HG02970 (cell line): Measurements from ENCODE around the gene COA1.
A peak's percentile ranks its signal among the peaks of the same experiment; 100 is the strongest.

ENCODE experiments used
- ATAC-seq: cut with Tn5 transposase; IDR thresholded peaks from one replicate; pipeline ENCODE4 v1.9.1; 2021; ENCODE audit warnings: mild to moderate bottlenecking, moderate library complexity, moderate number of reproducible peaks; ENCODE audit not compliant: unreplicated experiment, low FRiP score

Gene COA1

GRCh38 chr7:43658718-43659548 lies 70.4 kb downstream of the COA1 start:
- no peak for ATAC-seq

- ATAC-seq = no peak
Measured at GRCh38 chr7:43656997-43657396, 72.3 kb downstream of the COA1 start.

- no peak for ATAC-seq
Measured at GRCh38 chr7:43655584-43655983, 73.7 kb downstream of the COA1 start.

- ATAC-seq = no peak
Measured at GRCh38 chr7:43653891-43654504, 75.3 kb downstream of the COA1 start.

DNA sequence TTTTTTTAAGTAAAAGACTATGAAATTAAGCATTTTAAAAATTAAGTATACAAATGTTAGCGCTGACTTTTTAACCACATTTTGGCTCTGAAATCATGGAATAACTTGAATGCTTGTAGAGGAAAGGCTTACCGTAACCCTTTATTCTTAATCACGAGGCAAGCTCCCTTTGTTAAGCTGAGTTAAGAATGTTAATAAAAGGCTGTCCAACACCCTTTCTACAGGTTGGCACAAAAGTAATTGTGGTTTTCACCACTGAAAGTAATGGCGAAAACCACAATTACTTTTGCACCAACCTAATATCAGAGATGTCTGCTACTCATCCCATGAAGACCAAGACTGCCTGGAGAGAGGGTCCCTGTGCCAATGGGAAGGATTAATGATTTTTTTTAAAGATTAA lies 75.9 kb downstream of the COA1 start:
- ATAC-seq = no peak

GRCh38 chr7:43652364-43652763 lies 77.0 kb downstream of the COA1 start:
- no peak for ATAC-seq

DNA sequence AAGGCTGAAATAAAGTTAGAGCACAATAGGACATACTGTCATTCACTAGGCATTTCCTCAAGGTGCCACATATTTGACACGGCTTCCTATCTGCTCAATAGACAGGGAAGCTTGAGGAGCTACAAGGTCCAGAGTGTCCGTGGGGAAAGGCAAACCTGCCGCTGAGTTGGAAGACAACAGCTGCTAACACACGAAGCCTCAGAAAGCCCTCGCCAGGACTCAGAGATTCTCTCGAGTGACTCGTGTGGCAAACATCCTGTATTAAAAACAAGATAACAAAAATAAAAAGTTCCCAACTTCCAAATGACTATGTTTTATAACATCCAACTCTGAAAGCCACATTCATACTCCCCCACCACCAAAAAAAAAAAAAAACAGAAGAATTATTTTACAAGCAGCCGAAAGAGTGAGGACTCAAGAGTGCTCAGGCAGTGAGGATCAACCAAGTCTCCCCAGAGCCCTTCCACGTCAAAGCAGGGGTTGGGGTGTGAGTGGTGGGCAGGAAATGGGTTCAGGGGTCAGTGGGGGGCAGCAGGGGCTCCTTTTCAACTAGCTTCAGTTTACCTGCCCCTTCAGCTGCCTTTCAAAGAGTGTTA lies 78.8 kb downstream of the COA1 start:
- ATAC-seq = no peak

DNA sequence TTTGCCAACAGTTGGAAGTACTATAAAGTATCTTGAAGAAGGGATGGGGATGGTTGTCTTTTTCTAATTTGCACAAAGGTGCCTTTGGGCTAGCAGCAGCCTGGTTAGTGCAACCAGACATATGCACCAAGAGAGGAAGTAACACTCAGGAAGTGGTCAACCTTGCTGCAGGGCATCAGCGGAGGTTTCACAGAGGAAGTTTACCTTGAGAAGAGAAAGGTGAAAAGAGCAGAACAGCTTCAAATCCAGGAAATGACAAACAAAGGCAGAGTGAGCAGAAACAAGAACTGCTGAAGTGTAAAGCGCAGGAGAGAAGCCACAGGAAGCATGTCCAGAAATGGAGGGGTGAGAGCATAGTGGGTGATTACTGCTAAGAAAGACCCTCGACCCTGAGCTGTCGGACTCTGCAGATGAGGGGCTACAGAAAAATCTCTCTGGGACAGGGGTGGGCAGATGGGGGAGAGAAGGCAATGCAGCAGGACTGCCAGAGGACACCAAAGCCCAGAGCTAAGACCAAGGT lies 79.5 kb downstream of the COA1 start:
- ATAC-seq = peak; percentile 44

DNA sequence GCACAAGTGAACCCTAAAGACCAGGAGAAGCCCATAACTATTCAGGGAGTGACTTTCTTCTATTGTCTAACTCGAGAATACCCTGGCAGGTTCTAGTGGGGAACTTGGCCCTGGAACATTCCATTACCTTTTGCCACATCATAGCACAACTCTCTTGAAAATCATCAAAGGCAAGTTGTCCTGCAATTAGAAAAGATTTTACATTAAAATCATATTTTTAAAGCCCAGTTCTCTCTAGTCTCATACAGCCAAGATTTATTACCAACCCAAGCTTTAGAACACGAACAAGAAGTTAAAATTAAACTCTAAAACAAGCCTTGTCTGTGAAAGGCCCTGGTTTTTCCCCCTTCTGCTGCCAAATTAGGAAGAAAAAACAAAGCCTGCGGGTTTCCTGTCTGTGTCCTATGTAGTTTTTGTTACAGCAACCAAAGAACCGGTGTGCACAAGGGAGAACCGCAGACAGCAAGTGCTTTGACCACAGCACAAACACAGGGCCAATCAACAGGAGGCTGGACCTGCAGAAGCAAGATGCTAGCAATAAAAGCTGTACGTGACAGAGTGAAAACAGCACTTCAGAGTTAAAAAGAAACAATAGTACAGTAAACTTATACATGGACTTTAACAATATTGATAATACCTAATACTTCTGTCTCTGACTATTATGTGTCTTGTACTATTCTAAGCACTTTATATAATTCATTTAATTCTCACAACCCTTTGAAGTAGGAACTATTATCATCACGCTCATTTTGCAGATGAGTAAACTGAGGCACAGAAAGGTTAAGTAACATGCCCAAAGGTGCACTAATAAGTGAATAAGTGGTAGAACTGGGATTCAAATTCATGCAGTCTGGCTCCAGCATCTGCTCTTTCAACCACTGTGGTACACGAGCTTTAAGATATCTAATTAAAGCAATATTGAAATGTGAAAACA lies 80.6 kb downstream of the COA1 start:
- ATAC-seq = peak; percentile 44

- ATAC-seq = peak; percentile 19
Measured at GRCh38 chr7:43647673-43648472, 81.5 kb downstream of the COA1 start.

GRCh38 chr7:43647339-43647672 lies 82.0 kb downstream of the COA1 start:
- ATAC-seq = no peak

GRCh38 chr7:43646603-43647338 lies 82.6 kb downstream of the COA1 start:
- ATAC-seq = no peak

DNA sequence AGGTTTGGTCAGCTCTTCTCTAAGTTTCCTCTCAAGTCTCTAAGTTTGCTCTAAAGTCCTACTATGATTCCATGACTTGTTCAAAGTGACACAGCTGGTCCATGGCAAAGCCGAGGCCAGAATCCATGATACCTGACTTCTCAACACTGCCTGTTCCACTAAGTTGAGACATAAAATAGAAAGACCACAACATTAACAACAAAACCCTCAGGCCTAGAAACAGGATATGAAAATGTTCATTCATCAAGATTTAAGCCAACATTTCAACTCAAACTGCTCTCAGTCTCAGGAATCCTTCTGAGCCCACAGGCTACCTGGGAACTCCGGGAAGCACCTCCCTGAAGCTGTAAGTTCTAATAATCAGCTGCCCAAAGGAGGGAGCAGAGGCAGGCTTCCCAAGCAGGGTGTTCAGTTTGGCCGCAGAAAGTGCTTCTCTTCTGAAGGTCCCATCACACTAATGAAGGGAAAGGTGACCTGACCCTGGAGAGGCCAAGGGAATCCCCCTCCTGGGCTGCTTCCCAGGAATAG lies 83.6 kb downstream of the COA1 start:
- no peak for ATAC-seq

GRCh38 chr7:43643846-43644245 lies 85.5 kb downstream of the COA1 start:
- ATAC-seq = no peak

- ATAC-seq = no peak
Measured at GRCh38 chr7:43642897-43643630, 86.3 kb downstream of the COA1 start.

- ATAC-seq = no peak
Measured at GRCh38 chr7:43640679-43641078, 88.6 kb downstream of the COA1 start.

- ATAC-seq = no peak
Measured at GRCh38 chr7:43639858-43640491, 89.3 kb downstream of the COA1 start.
